ENCODE results near the gene SLC4A5.

Gene SLC4A5

DNA sequence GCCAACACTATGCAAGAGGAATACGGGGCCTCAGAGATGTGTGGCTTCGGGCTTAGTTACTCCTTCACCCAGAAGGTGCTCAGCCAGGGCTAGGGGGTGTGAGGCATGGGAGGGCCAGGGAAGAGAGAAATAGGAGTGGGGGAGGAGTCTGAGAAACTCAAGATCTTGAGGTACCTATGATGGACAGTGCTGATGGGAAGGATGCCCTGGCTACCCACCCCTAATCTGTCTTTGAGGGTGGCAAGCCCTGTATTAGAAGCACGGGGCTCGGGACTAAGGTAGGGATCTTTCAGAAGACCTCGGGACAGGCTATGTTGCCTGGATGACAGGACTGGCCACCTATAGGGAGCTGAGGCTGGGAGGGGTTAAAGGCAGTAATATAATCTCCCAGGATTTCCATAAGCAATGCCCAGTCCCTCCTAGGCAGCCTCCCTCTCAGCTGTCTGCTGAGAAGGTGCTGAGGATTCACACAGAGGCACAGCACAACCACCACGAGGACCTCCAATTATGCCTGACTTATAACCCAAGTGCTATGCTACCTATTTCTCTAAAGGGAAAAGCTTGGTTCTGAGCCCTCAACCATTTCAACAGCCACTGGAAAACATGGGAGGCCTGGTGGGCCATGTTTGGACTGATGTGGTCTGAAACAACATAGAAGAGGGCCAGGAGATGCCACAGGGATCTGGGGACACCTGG, 121.5 kb downstream of the SLC4A5 start:
- Histone ChIP-seq H3K4me3 (ENCODE audit: low read depth, low read length) (no peak overlapping the region), H3K36me3 (ENCODE audit: control insufficient read depth in 2 of 2, insufficient read depth in 1 of 2, low read length in 2 of 2) (peaks cover 0 to 25% of the 10 kb centered on the region in 2 experiments; a peak in 2 of 3 replicates), H3K27ac (ENCODE audit: extremely low read depth, low read depth, low read length) (0 out of 2 replicates have a peak overlapping the region, but pooled peaks have one; percentile 30), H3K9me3 (ENCODE audit: control insufficient read depth, insufficient read depth, low read depth, low read length) (no peaks in the 10 kb centered on the region), H3K4me1 (ENCODE audit: control insufficient read depth, insufficient read depth, low read length) (no peaks in the 10 kb centered on the region)
- ChIA-PET CTCF (no interaction called here), POLR2A (interaction anchor here (0.6 kb wide), 1 partner anchor 378 kb away, joined by 4 read pairs; no protein-coding TSS in a partner anchor)
- TF ChIP-seq AEBP2 (tag by site-specific recombination; IDR thresholded peaks at IDR 0.05; ENCODE audit: borderline replicate concordance), result no peak
- TF ChIP-seq ZNF132 (tag by site-specific recombination; IDR thresholded peaks at IDR 0.05; ENCODE audit: borderline replicate concordance), result no peak
- TF ChIP-seq ZNF626 (tag by site-specific recombination; IDR thresholded peaks at IDR 0.05), result no peak
- TF ChIP-seq ELK4 (IDR thresholded peaks at IDR 0.05; ENCODE audit: borderline replicate concordance, low read depth, low read length), result no peak
- TF ChIP-seq ZNF501 (tag by site-specific recombination; IDR thresholded peaks at IDR 0.05), result no peak
- no peak for TF ChIP-seq ZNF37A (tag by site-specific recombination; IDR thresholded peaks at IDR 0.05)
- no peak for TF ChIP-seq ZNF23 (tag by site-specific recombination; IDR thresholded peaks at IDR 0.05; ENCODE audit: borderline replicate concordance)
- no peak for TF ChIP-seq ZNF596 (tag by site-specific recombination; IDR thresholded peaks at IDR 0.05)
- TF ChIP-seq ZNF530 (tag by site-specific recombination; IDR thresholded peaks at IDR 0.05; ENCODE audit: low read depth), result no peak
- TF ChIP-seq ZNF624 (tag by site-specific recombination; IDR thresholded peaks at IDR 0.05), result no peak
- TF ChIP-seq ZNF366 (tag by site-specific recombination; conservative IDR thresholded peaks at IDR 0.05), result no peak
- no peak for TF ChIP-seq IKZF3 (tag by site-specific recombination; IDR thresholded peaks at IDR 0.05)
- TF ChIP-seq ZFP3 (tag by site-specific recombination; IDR thresholded peaks at IDR 0.05; ENCODE audit: low read depth), result no peak
- no peak for TF ChIP-seq ZNF623 (tag by site-specific recombination; IDR thresholded peaks at IDR 0.05)
- no peak for TF ChIP-seq ZNF670 (tag by site-specific recombination; IDR thresholded peaks at IDR 0.05; ENCODE audit: low read depth)
- no peak for TF ChIP-seq ZNF157 (tag by site-specific recombination; IDR thresholded peaks at IDR 0.05)
- no peak for TF ChIP-seq ZNF174 (tag by site-specific recombination; IDR thresholded peaks at IDR 0.05)
- TF ChIP-seq ZNF514 (tag by site-specific recombination; IDR thresholded peaks at IDR 0.05), result no peak
- TF ChIP-seq, protein P1, sequence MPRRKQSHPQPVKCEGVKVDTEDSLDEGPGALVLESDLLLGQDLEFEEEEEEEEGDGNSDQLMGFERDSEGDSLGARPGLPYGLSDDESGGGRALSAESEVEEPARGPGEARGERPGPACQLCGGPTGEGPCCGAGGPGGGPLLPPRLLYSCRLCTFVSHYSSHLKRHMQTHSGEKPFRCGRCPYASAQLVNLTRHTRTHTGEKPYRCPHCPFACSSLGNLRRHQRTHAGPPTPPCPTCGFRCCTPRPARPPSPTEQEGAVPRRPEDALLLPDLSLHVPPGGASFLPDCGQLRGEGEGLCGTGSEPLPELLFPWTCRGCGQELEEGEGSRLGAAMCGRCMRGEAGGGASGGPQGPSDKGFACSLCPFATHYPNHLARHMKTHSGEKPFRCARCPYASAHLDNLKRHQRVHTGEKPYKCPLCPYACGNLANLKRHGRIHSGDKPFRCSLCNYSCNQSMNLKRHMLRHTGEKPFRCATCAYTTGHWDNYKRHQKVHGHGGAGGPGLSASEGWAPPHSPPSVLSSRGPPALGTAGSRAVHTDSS (tag by site-specific recombination; IDR thresholded peaks at IDR 0.05), result no peak

GRCh38 chr2:74221091-74221490, 122.1 kb downstream of the SLC4A5 start:
- POLR2A ChIA-PET, result no interaction called here
- H3K27ac ChIP-seq (ENCODE audit: extremely low read depth, low read depth, low read length), result no peak overlapping the region
- H3K4me3 ChIP-seq (ENCODE audit: low read depth, low read length), result no peak overlapping the region
- no peak for TF ChIP-seq ZNF138 (tag by site-specific recombination; IDR thresholded peaks at IDR 0.05; ENCODE audit: borderline replicate concordance)
- TF ChIP-seq HOXC10 (CRISPR knock-in tag; IDR thresholded peaks at IDR 0.05), result no peak
- H3K36me3 ChIP-seq (ENCODE audit: control insufficient read depth in 2 of 2, insufficient read depth in 1 of 2, low read length in 2 of 2), result peaks cover 0 to 32% of the 10 kb centered on the region in 2 experiments; a peak in 2 of 3 replicates
- no peaks in the 10 kb centered on the region for H3K9me3 ChIP-seq (ENCODE audit: control insufficient read depth, insufficient read depth, low read depth, low read length)
- no peaks in the 10 kb centered on the region for H3K4me1 ChIP-seq (ENCODE audit: control insufficient read depth, insufficient read depth, low read length)
- CTCF ChIA-PET, result interaction anchor here (0.6 kb wide), 1 partner anchor 8 kb away, joined by 4 read pairs; no protein-coding TSS in a partner anchor

Data from HEK293 (cell line).